HG03565 (cell line): ENCODE data around the gene CDKAL1.

ENCODE experiments used
- ATAC-seq: cut with Tn5 transposase; IDR thresholded peaks from one replicate; pipeline ENCODE4 v1.9.1; 2021; ENCODE audit warnings: mild to moderate bottlenecking, moderate library complexity; ENCODE audit not compliant: unreplicated experiment

CDKAL1 gene

GRCh38 chr6:21264288-21265033 lies 730.2 kb downstream of the CDKAL1 start:
- ATAC-seq = peak; percentile 18

GRCh38 chr6:21265034-21265729 lies 730.9 kb downstream of the CDKAL1 start:
- ATAC-seq = peak; percentile 35

GRCh38 chr6:21265730-21266044 lies 731.4 kb downstream of the CDKAL1 start:
- no peak for ATAC-seq

GRCh38 chr6:21270636-21271201 lies 736.5 kb downstream of the CDKAL1 start:
- no peak for ATAC-seq

- ATAC-seq = no peak
Measured at GRCh38 chr6:21271428-21272155, 737.3 kb downstream of the CDKAL1 start.

- ATAC-seq = no peak
Measured at GRCh38 chr6:21273451-21273850, 739.2 kb downstream of the CDKAL1 start.

GRCh38 chr6:21274851-21275250 lies 740.6 kb downstream of the CDKAL1 start:
- no peak for ATAC-seq

- no peak for ATAC-seq
Measured at GRCh38 chr6:21277601-21278374, 743.5 kb downstream of the CDKAL1 start.

GRCh38 chr6:21278375-21278745 lies 744.1 kb downstream of the CDKAL1 start:
- ATAC-seq = no peak

- ATAC-seq = no peak
Measured at GRCh38 chr6:21279619-21280018, 745.4 kb downstream of the CDKAL1 start.

- no peak for ATAC-seq
Measured at GRCh38 chr6:21281366-21281765, 747.1 kb downstream of the CDKAL1 start.
